Measurements from ENCODE around the gene MN1.

MN1 gene

GRCh38 chr22:27713461-27713860 lies 88.1 kb downstream of the MN1 start:
- DNase-seq (ENCODE audit: low read depth): no peak

- DNase-seq (ENCODE audit: low read depth): no peak
Observed at GRCh38 chr22:27711756-27712155, 89.8 kb downstream of the MN1 start.

DNA sequence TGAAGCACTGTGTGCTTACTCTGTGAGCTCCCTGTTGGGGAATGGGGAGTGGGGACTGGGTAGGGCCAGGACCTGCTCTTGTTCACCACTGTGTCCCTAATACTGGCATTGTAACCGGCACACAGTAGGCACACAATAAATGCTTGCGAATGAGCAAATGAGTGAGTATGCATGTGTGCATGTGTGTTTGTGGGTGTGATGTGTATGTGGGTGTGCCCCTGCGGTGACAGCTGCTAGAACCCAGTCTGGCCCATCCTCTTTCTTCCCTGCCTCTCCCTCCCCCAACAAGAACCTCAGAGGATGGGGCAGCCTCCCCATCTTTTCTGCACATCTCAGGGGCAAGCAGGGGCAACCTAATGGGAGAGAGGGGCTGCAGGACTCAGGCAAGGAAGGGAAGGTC lies 90.5 kb downstream of the MN1 start:
- DNase-seq (ENCODE audit: low read depth): no peak

GRCh38 chr22:27709919-27710675 lies 91.5 kb downstream of the MN1 start:
- DNase-seq (ENCODE audit: low read depth): no peak

- DNase-seq (ENCODE audit: low read depth): no peak
Observed at GRCh38 chr22:27706489-27706888, 95.1 kb downstream of the MN1 start.

GRCh38 chr22:27705408-27706080 lies 96.0 kb downstream of the MN1 start:
- no peak for DNase-seq (ENCODE audit: low read depth)

DNA sequence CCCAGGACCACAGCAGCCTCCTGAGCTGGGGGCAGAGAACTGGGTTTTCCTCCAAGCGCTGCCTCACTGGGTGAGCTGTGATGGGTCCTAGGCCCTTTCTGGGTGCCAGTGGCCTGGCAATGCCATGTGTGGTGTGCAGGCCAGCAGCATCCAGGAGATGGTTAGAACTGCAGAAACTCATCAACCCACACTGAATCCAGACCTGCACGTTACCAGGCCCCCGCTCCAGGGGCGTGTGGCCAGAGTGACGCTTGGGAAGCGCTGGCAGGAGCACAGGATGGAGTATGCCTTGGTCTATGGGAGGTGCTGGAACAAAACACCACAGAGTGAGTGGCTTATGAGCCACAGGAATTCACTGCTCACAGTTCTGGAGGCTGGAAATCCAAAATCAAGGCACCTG lies 97.0 kb downstream of the MN1 start:
- no peak for DNase-seq (ENCODE audit: low read depth)

GRCh38 chr22:27699383-27700019 lies 102.1 kb downstream of the MN1 start:
- DNase-seq (ENCODE audit: low read depth): no peak

GRCh38 chr22:27698813-27699212 lies 102.7 kb downstream of the MN1 start:
- no peak for DNase-seq (ENCODE audit: low read depth)
